Cardiac septum (tissue), 1 donor: ENCODE data around the gene NAT9. TPM values are rescaled to one million over a fixed set of nuclear protein-coding genes. Genes with fewer than 3 reads are reported as not detected.
A peak's percentile ranks its signal among the peaks of the same experiment; 100 is the strongest.

Experiments
- DNase-seq: peaks from one replicate; pipeline ENCODE4 v3.0.0-alpha.2; 2020; ENCODE audit warnings: low spot score
- intact Hi-C: fragments of 100-400 bp; cut with DNase I; formaldehyde crosslinking; loops from one replicate; pipeline ENCODE4 v1.14.0; 2022
- total RNA-seq: library from RNA; stranded (reverse); fragmentation: NEBNext Ultra II Directional; extraction: Animal tissue kit (Norgen Biotek cat#: 25700); gene quantifications from one replicate; pipeline ENCODE4 v1.2.1, GENCODE V29; 2021
- donor health status: DM: no; HTN: no; CAD: no.

The NAT9 gene
- total RNA-seq, 1 donor from 2014 or later: 27.6 TPM

DNA sequence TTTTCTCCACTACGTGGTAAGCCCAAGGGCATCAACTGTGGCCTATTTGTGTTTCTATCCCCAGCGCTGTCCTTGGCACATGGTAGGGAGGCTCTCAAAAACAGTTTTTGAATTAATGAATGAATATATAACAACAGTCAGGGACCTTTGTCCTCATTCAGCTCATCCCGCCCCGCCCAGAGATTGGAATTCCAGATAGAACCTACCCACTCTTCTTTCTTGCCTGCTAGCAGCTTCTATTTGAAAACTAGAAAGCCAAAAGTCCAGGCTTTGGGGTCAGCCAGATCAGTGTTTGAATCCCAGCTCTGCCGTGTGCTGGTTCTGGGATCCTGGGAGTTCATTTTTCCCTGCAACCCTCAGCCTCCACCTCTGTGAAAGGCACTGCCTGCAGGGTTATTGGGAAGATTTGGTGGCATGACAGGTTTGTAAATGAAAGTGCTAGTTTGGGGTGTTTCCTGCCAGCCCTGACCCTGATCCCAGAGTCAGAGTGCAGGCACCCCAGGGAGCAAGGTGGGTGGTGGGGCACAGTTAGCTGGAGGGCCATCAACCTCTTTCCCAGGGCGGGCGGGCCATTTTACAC is 23.2 kb downstream of the NAT9 start:
- no peak for DNase-seq
- intact Hi-C loops: no loop called here

DNA sequence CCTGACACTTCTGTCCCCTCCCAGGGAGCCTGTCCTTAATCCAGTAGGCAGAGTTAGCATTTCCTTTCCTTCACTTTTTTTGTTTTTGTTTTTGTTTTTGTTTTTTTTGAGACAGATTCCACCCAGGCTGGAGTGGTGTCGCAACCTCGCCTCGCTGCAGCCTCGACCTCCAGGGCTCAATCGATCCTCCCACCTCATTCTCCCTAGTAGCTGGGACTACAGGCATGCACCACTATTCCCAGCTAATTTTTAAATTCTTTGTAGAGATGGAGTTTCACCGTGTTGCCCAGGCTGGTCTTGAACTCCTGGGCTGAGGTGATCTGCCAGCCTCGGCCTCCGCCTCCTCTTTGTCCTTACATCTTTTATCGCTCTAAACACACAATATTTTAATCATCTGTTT is 23.7 kb downstream of the NAT9 start:
- intact Hi-C loops: no loop called here

DNA sequence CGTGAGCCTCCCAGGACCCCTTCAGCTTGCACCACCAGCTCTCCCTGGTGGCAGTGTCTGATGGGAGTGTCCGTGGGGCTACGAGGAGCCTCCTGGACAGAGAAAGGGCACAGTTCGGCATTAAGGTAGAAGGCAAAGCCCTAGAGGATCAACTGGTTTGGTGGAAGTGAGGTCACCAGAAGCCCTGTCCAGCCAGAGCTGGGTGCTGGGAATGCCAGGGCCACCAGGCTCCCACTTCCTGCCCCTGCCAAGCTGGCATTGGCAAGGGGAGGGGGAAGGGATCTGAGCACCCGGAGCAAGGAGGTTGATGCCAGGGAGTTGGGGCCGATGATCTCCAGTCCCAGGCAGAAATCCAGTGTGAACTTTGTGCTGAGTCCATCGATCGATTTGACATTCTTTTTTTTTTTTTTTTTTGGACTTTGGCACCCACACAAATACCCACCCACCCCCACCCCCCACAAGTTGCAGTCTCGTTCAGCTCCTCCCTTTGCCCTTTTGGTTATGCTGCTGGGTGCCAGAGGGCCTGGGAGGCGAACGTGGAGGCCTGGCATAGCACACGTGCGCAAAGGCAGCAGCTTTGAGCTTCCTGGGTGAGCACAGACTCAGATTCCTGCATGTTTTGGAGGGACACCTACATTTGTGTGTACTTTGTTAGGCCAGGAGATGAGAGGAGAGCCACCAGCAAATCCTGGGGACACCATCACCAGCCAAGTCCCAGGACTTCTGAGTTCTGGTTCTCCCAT is 25.6 kb downstream of the NAT9 start:
- DNase-seq: no peak
- intact Hi-C loops: no loop called here

More for the DNA sequence above, 23.7 kb downstream of the NAT9 start:
- no peak for DNase-seq

DNA sequence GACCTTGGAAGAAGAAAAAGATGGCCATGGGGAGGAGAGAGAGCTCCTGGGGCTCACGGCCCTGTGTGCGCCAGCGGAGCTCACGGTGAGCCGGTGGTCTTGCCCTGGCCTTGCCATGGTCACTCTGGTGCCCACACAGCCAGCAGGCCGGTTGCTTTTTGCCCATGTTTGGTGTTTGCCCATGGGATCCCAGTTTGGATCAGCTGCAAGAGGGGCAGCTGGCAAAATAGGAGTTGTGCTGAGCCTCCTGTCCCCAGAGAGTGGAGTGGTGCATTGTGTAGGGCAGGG is 26.2 kb downstream of the NAT9 start:
- no peak for DNase-seq
- intact Hi-C loops: no loop called here

DNA sequence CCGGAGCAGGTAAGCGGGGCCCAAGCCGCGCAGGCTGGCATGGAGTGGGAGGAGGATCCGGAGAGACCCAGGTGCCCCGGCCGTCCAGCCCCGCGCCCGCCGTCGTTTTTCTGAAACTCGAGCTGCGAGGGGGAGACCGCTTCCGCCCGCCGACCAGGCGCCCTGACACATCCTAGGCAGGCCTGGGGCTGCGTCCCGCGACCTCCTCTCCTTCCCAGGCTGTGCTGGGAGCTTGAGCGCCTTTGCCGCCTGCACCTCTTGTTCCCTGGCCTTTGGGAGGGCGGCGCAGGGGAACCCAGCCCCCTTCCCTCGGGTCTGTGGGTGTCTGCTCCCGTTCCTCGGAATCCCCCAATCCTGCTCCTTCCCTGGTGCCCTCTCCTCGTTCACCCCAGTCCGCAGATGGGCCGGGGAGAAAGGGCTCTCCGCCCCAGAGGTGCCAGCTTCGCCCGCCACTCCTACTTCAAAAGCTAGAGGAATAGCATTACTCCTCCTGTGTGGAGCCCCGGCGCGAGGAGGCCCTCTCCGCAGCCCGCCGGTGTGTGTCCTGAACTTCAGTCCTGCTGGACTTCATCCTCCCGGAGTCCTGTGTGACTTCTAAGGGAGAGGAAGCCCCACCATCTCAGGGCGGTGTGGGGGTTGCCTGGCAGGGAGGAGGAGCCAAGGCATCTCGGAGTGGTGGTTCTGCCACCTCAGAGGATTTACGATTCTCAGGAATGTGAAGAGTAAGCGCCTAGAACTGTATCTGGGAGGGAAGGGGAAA is 26.7 kb downstream of the NAT9 start:
- DNase-seq: no peak
- intact Hi-C loops: loop anchor here (5.0 kb wide), 1 partner anchor 33 kb away; no protein-coding TSS in a partner anchor

DNA sequence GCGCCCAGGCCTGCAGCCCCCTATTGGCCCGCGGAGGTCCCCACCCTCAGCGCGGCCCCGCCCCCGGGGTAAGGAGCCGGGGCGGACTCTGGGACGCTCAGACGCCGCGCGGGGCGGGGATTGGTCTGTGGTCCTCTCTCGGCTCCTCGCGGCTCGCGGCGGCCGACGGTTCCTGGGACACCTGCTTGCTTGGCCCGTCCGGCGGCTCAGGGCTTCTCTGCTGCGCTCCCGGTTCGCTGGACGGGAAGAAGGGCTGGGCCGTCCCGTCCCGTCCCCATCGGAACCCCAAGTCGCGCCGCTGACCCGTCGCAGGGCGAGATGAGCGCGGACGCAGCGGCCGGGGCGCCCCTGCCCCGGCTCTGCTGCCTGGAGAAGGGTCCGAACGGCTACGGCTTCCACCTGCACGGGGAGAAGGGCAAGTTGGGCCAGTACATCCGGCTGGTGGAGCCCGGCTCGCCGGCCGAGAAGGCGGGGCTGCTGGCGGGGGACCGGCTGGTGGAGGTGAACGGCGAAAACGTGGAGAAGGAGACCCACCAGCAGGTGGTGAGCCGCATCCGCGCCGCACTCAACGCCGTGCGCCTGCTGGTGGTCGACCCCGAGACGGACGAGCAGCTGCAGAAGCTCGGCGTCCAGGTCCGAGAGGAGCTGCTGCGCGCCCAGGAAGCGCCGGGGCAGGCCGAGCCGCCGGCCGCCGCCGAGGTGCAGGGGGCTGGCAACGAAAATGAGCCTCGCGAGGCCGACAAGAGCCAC is 27.4 kb downstream of the NAT9 start, which contains the start of gene NHERF1:
TSS of gene NHERF1 (plus strand) at position 100 of the 750 bp plus-strand sequence. CDS start at position 319, 219 bp downstream.
- intact Hi-C loops: loop anchor here (5.0 kb wide), 1 partner anchor 34 kb away; no protein-coding TSS in a partner anchor

DNA sequence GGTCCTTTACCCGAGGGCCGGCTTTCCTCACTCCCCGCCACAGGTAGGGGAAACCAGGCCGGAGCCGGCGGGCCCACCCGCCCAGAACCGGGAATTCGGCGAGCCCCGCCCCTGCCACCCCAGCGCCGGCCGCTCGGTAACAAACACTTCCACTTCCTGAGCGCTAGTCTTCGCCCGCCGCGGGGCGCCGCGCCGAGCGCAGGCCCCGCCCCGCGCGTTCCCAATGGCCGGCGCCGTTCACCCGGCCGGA is 27.9 kb downstream of the NAT9 start:
- intact Hi-C loops: loop anchor here (5.0 kb wide), 1 partner anchor 34 kb away; no protein-coding TSS in a partner anchor

More for the DNA sequence above, 27.4 kb downstream of the NAT9 start, which contains the start of gene NHERF1:
- peak; percentile 98 for DNase-seq

DNA sequence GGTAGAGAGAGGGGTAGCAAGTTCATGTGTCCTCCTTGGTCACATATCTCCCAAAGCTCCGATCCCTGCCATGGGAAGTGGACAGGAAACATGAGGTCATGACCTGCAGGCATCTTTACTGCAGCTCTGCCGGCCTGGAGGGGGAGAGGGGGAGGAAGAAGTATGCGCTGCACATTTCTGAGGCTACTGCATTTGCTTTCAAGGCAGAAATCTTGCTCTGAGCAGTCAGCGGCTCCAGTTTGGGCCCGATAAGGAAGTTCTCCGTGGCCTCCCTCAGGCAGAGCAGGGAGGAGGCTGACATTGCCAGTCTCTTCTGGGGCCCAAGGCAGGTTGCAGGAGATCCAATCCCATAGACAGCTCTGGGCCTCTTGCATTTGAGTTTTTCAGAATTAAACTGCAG is 29.2 kb downstream of the NAT9 start:
- intact Hi-C loops: loop anchor here (5.0 kb wide), 1 partner anchor 35 kb away; no protein-coding TSS in a partner anchor
- DNase-seq: no peak

More for the DNA sequence above, 27.9 kb downstream of the NAT9 start:
- DNase-seq: no peak

DNA sequence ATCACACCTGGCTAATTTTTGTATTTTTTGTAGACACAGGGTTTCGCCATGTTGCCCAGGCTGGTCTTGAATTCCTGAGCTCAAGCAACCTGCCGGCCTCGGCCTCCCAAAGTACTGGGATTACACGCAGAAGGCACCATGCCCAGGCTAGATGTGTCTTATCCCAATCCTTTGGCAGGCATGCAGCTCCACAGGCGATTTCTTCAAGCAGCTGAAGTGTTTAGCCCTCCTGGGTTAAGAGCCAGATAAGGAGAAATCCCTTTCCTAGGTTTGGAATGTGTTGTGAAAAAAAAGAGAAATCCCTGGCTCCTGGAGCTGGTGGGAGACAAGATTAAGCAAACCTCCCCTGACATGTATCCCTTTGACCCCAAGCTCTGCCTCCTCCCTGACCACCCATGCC is 29.8 kb downstream of the NAT9 start:
- intact Hi-C loops: loop anchor here (5.0 kb wide), 1 partner anchor 36 kb away; no protein-coding TSS in a partner anchor
- no peak for DNase-seq

DNA sequence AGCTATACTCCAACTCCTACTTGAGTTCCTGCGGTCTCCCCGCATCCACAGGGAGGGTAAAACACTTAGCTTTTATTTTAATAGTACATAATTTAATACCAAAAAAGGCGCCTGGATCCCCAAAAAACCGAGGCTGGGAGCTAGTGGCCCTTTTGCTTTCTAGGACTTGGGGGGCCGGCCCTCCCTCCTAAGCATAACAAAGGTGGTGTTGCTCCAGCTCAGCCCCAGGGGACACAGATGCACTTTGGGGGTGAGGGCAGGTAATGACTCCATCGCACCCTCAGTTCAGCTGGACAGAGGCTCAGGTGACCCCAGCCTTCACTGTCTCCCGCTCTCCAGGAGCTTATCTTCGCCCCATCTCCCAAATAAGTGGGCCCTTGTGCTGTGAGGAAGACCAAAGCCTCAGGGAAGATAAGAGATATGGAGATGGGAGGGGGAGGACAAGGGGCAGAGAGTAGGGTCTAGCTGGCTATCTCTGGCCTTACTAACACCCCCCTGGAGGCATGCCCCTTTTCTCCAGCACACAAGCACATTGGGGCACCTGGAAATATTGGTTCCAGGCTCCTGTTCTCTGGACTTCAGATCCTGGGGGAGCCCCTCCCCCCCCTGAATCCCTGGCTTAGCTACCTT is 30.5 kb downstream of the NAT9 start:
- intact Hi-C loops: loop anchor here (2.0 to 5.0 kb wide), 2 partner anchors 37 to 119 kb away; no protein-coding TSS in a partner anchor
- no peak for DNase-seq

DNA sequence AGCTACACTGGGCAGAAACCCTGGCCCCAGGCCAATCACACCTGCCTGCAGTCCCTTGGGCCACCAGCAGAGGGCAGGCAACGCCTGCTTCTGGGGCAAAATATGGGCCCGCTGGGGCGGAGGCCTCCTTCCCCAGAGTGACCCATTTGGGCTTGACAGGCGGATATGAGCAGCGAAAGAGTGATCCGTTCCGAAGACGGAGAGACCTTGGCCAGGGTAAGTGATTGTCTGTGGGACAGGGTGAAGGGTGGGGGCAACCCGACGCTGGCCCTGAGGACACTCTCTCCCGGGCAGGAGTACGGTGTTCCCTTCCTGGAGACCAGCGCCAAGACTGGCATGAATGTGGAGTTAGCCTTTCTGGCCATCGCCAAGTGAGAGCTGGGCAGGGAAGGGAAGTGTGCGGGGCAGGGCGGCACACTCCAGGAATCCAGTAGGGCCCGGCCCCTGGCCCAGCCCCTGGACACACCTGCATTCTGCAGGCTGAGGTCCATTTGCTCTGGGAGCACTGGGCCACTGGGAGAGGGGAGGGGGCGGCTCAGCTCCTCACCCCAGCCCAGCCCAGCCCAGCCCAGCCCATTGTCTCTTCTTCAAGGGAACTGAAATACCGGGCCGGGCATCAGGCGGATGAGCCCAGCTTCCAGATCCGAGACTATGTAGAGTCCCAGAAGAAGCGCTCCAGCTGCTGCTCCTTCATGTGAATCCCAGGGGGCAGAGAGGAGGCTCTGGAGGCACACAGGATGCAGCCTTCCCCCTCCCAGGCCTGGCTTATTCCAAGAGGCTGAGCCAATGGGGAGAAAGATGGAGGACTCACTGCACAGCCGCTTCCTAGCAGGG is 31.2 kb downstream of the NAT9 start:
- peak; percentile 96 for DNase-seq
- intact Hi-C loops: loop anchor here (1.0 to 5.0 kb wide), 4 partner anchors 25 to 212 kb away; no protein-coding TSS in a partner anchor

DNA sequence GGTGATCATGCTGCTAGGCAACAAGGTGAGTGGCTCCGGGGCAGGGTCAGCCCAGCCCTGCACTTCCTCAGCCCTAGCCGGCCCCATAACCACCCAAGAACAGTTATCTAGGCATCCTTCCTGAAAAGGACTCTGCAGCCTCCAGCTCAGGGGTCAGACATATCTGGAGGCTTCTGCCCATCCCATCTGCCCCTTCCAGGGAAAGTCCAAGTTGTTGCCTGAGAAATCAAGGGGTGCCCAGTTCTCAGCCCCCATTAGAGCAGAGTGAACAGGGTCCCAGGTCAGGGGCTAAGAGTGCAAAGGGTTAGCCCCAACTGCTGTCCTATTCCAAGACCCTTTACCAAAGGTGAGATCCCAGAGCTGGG is 31.8 kb downstream of the NAT9 start:
- intact Hi-C loops: loop anchor here (1.0 to 5.0 kb wide), 3 partner anchors 26 to 213 kb away; no protein-coding TSS in a partner anchor
- no peak for DNase-seq

DNA sequence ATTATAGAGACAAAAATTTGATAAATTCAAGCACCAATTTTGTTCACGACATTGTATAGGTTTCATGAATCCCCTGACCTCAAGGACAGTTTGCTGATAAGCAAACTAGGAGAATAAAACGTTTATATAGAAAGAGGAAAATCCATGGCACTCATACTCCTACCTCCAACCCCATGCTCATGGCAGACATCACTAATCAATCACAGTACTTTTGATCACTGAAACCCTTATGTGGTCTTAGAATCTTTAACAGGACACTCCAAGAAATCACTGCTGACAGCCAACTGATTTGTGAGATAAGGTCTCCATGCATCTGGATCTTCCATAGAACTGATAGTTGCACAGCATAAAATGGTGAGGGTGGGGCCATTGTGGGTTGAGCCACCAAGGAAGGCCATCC is 32.4 kb downstream of the NAT9 start:
- intact Hi-C loops: loop anchor here (1.0 to 5.0 kb wide), 3 partner anchors 27 to 214 kb away; no protein-coding TSS in a partner anchor
- DNase-seq: no peak

DNA sequence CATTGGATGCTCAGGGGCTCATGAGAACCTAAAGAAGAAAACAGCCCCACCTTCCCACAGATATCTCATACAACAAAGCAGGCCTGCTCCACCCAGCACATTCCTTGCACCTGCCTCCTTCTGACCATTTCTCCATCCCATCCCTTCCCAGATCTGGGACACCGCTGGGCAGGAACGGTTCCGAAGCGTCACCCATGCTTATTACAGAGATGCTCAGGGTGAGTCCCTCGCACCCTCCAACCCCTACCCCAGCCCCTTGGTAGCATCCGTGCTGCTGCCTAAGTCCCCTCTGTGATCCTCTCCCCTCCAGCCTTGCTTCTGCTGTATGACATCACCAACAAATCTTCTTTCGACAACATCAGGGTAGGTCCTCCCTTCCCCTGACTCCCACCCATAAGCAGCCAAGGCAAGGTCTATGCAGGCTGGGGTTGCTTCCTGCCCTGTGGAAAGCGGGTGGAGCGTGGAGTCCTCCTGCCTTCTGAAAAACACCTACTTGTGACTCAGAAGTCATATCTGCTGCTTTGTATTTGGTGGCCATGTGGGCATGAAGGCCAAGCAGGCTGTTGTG is 33.1 kb downstream of the NAT9 start:
- intact Hi-C loops: loop anchor here (5.0 kb wide), 1 partner anchor 214 kb away; no protein-coding TSS in a partner anchor
- DNase-seq: no peak

DNA sequence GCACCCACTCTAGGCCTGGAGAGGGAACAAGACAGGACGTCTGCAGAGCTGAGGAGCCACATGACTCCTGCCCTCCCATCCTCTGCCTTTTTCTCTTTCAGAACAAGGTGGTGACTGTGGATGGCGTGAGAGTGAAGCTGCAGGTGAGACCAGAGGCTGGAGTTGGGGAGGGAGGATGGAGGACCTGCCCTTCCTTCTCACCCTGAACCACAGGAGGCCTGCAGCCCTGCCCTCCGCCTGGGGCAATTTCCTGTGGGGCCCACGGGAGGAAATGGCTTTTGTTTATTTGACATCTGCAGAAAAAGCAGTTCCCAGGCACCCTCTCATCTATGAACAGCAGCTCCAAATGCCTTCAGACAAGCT is 34.0 kb downstream of the NAT9 start:
- intact Hi-C loops: loop anchor here (5.0 kb wide), 1 partner anchor 215 kb away; no protein-coding TSS in a partner anchor
- DNase-seq: peak; percentile 90

DNA sequence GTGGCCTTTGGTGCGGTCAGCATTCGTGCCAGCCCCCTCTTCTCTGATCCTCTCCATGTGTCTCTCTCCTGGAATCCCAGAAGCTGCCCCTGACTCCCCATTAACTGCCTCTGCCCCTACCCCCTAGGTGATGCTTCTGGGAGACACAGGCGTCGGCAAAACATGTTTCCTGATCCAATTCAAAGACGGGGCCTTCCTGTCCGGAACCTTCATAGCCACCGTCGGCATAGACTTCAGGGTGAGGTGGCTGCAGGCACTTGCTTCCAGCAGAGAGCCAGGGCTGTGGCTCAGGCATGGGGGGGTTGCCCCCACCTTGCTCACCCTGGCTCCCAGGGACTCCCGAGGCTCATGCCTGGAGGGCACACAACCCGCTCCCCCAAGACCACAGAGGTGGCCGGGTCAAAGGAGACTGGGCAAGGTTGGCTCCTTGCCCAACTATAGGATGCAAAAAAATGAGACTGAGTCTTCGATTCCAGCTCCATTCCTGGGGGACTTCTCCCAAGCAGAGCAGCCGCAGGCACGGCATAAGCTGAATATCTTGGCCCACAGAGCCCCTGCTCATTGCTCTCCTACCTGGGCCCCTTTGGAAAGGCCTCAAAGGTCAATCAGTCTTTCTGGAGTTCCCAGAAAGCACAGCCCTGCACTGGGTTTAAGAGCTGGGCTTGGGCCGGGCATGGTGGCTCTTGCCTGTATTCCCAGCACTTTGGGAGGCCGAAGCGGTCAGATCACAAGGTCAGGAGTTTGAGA is 35.3 kb downstream of the NAT9 start:
- DNase-seq: no peak
- intact Hi-C loops: loop anchor here (5.0 kb wide), 1 partner anchor 216 kb away; no protein-coding TSS in a partner anchor

DNA sequence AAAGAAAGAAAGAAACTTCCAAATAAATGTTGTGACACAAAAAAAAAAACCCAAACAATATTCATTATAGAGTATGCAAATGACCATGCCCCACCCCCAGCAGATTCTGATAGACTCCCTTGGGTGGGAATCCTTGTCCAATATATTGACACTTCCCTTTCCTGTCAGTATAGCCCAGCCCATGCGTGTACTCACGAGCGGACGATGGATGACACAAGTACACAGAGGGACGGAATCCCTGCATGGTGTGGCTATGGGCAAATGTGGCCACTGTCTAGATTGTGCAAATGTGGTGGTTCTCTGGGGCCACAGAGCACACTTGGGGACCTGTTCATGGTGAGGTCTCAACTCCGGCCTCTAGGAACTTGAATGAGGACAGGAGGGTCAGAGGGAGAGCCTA is 36.0 kb downstream of the NAT9 start:
- no peak for DNase-seq
- intact Hi-C loops: loop anchor here (5.0 kb wide), 1 partner anchor 217 kb away; no protein-coding TSS in a partner anchor
